ENCODE results near the gene MERTK.
"Not testable (repeated sequence)": the region's sequence is repeated elsewhere in the genome, so short reads cannot be mapped to it uniquely, and the experiment has no call there.

The MERTK gene

GRCh38 chr2:112047537-112048235 is 149.3 kb downstream of the MERTK start:
- no peak for DNase-seq (ENCODE audit: low read depth)

DNA sequence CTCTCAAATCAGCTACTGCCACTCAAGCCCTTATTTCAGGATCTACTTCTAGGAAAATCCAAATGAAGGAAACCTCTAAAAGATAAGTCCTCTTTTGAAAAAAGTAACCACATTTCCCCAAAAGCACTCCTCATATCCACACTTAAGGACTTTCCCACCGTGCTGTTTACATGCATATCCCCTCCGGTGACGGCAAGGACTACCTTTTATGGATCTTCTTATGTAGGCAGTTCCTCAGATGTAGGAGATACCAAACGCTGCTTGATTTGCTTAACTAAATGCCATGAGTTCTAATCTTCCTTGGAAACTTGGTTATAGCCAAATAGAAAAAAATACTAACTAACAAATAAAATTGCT is 149.8 kb downstream of the MERTK start:
- no peak for DNase-seq (ENCODE audit: low read depth)

GRCh38 chr2:112048887-112049286 is 150.5 kb downstream of the MERTK start:
- no peak for DNase-seq (ENCODE audit: low read depth)

- DNase-seq (ENCODE audit: low read depth), result no peak
Measured at GRCh38 chr2:112050316-112050715, 151.9 kb downstream of the MERTK start.

DNA sequence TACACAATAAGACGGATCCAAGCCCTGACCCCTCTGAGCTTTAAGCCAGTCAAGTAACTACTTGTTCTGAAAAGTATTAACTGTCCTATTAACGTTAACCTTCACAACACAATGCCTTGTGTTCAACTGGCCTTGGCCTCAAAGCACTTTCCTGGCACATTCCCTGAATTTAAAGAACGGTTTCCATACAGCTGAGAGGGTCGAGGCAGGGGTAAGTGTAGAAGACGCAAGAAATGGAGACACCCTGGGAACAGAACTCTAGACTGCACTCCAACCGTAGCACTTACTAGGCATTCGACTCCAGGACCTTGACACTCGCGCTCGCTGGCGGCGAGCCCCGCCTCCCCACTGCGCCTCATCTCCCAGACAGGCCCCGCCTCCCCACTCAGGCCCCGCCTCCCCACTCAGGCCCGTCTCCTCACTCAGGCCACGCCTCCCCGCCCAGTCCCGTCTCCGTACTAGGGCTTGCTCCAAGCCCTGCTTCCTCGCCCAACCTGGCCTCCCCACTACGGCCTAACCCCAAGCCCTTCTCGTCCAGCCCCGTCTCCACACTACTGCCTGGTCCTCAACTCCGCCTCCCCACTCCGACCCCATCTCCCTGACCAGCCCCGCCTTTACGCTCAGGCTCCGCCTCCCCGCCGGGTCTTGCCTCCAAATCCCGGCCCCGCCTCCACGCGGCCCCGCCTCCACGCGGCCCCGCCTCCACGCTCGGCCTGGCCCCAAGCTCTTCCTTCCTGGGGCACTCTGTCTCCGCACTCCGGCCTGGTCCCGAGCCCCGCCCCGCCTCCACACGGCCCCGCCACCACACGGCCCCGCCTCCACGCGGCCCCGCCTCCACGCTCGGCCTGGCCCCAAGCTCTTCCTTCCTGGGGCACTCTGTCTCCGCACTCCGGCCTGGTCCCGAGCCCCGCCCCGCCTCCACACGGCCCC is 155.8 kb downstream of the MERTK start:
- peak; percentile 98 for DNase-seq (ENCODE audit: low read depth)

DNA sequence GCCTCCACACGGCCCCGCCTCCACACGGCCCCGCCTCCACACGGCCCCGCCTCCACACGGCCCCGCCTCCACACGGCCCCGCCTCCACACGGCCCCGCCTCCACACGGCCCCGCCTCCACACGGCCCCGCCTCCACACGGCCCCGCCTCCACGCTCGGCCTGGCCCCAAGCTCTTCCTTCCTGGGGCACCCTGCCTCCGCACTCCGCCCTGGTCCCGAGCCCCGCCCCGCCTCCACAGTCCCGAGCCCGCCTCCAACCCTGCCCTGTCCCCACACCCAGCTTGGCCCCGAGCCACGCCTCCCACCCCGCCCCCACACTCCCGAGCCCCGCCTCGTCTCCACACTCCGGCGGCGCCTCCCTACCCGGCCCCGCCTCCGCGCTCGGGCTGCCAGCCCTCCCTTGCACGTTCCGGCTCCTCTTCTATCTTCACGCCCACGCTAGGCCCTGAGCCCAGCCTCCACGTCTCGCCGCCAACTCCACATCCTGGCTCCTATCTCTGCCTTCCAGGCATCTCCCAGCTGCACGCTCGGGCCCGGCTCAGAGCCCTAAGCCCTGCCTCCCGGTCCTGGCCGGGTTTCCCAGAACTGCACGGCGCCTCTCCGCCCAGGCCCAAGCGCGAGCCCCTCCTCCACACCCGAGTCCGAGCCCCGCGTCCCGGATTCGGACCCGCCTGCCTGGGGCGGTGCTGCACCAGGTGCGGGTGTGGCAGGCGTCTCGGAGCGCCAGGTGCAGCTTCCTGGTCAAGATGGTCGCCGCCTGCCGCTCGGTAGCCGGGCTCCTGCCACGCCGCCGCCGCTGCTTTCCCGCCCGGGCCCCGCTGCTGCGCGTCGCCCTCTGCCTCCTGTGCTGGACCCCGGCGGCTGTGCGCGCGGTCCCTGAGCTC is 156.7 kb downstream of the MERTK start, which contains the start of gene TMEM87B:
Gene TMEM87B (plus strand): TSS at position 423 of the 883 bp plus-strand sequence. CDS start 323 bp downstream, at position 746.
- DNase-seq (ENCODE audit: low read depth), result peak; percentile 98

DNA sequence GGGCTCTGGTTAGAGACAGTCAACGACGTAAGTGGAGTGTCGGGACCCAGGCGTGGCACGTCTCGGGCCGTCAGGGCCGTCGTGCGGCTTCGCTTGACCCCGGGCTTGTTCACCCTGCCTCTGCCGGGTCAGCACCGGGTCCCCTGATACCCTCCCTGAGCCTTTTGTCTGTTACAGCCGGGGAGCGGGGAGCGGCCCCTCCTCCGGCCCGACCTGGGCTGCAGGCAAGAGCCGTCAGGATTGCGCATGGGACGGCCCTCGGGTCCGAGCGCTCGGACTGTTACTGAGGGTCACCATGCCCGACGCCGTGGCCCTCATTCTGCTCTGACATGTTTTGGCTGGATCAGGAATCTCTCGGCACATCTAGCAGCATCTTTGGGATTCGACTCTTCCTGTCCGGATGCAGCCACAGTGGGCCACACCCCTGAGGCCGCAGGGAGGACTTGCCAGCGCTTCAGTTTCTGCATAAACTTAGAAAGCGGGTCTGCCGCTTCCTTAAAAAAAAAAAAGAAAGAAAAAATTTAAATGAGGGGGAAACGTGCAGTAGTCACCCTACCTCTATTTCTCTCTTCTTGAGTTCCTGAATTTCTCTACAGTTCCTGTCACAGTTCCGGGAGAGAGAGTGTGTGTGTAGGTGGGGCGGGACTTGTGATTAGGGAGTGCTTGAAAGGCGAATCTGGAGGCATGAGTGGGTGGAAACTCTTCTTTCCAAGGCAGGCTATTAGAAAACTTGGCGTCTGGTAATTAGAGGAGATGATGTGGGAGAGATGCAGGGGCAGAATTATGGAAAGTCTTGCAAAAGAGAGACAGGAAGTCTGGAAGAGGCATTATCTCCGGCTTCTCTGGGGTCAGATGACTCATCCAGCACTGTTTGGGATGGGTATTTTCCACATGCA is 157.6 kb downstream of the MERTK start:
- peak; percentile 11 for DNase-seq (ENCODE audit: low read depth)

- no peak for DNase-seq (ENCODE audit: low read depth)
Measured at GRCh38 chr2:112056626-112056987, 158.2 kb downstream of the MERTK start.

DNA sequence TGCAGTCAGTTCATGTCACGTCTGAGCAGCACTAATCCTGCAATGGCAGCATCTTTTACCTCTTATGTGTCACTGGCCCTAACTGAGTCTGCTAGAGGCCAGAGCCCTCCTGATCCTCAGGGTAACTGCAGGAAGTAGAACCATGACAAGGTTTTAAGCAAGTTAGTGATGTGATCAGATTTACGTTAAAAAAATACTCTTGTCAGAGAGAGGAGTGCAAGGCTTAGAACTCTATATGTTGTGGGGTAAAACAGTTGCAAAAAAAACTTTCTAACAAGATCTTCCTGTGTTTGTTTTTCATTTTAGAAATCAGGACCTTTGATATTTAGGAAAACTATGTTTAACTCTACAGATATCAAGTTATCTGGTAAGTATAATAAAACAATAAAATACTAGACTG is 161.3 kb downstream of the MERTK start:
- no peak for DNase-seq (ENCODE audit: low read depth)

- DNase-seq (ENCODE audit: low read depth), result no peak
Measured at GRCh38 chr2:112061299-112061698, 162.9 kb downstream of the MERTK start.

DNA sequence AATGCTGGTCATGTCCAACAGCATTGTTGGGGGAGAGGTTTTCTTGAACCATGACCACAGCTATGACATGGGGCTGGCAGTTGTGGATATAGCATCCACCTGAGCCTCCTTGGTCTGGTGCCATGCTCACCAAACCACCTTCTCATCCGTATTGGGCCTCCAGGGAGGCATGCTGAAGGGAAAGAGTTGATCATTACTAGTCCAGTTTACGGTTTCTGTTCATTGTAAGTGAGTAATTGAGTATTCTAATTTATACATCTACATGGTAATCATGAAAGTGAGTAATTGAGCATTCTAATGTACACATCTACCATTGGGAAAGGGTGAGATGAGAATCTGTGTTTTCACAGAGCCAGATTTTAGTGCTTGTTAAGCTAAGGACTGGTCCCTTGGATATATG is 163.4 kb downstream of the MERTK start:
- DNase-seq (ENCODE audit: low read depth), result no peak

GRCh38 chr2:112062894-112063293 is 164.5 kb downstream of the MERTK start:
- no peak for DNase-seq (ENCODE audit: low read depth)

DNA sequence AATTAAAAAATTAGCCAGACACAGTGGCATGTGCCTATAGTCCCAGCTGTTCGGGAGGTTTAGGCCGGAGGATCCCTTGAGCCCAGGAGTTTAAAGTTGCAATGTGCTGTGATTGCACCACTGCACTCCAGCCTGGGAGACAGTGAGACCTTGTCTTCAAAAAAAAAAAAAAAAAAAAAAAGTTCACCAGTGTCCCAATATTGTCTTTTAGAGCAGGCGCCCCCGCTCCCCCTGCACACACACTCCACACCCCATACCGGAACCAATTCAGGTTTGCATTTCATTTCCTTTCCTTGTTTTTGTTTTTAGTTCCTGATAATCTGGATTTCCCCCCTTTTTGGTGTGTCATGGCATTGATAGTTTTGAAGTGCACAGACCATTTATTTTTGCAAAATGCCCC is 167.1 kb downstream of the MERTK start:
- no peak for DNase-seq (ENCODE audit: low read depth)

- no peak for DNase-seq (ENCODE audit: low read depth)
Measured at GRCh38 chr2:112065966-112066365, 167.6 kb downstream of the MERTK start.

DNA sequence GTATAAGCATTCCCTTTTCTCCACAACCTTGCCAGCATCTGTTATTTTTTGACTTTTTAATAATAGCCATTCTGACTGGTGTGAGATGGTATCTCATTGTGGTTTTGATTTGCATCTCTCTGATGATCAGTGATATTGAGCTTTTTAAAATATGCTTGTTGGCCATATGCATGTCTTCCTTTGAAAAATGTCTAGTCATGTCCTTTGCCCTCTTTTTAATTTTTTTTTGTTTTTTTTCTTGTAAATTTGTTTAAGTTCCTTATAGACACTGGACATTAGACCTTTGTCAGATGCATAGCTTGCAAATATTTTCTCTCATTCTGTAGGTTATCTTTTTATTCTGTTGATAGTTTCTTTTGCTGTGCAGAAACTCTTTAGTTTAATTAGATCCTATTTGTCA is 171.4 kb downstream of the MERTK start:
- not testable (repeated sequence) for DNase-seq (ENCODE audit: low read depth)

GRCh38 chr2:112073875-112074274 is 175.5 kb downstream of the MERTK start:
- no peak for DNase-seq (ENCODE audit: low read depth)

- no peak for DNase-seq (ENCODE audit: low read depth)
Measured at GRCh38 chr2:112074506-112074905, 176.1 kb downstream of the MERTK start.

- DNase-seq (ENCODE audit: low read depth), result no peak
Measured at GRCh38 chr2:112075490-112076260, 177.3 kb downstream of the MERTK start.

- DNase-seq (ENCODE audit: low read depth), result no peak
Measured at GRCh38 chr2:112077814-112078213, 179.4 kb downstream of the MERTK start.

Data from activated T-cell treated with anti-CD3 and anti-CD28 coated beads for 1 hour (primary cell).